ENCODE measurements around the gene TMEM168. TPM values are rescaled to one million over a fixed set of nuclear protein-coding genes. Genes with fewer than 3 reads are reported as not detected.

Gene TMEM168
- total RNA-seq, 1 experiment from 2014 or later = 13.9 TPM

- H3K18ac ChIP-seq (ENCODE audit: insufficient read length, low read depth, low read length) = no peak overlapping the region
- no peaks in the 10 kb centered on the region for H3K79me1 ChIP-seq (ENCODE audit: insufficient read depth, low read depth, low read length, poor library complexity, severe bottlenecking)
- no peak overlapping the region for H3K23ac ChIP-seq (ENCODE audit: insufficient read length, low read depth, low read length)
- peaks cover 0 to 9% (median 0%) of the 10 kb centered on the region in 3 experiments; a peak in 2 of 7 replicates for H3K36me3 Mint-ChIP-seq (ENCODE audit: insufficient read depth in 1 of 3, low read depth in 3 of 3)
- H3K23me2 ChIP-seq (ENCODE audit: insufficient read length, low read depth, low read length, poor library complexity, severe bottlenecking) = no peaks in the 10 kb centered on the region
- H2BK5ac ChIP-seq (ENCODE audit: insufficient read length, low read length) = no peak overlapping the region
- no peak overlapping the region for H2BK120ac ChIP-seq (ENCODE audit: low read depth, low read length, poor library complexity, severe bottlenecking)
- H2BK20ac ChIP-seq (ENCODE audit: low read depth, low read length, poor library complexity, severe bottlenecking) = no peak overlapping the region
- no peak for TF ChIP-seq CTCF (conservative IDR thresholded peaks at IDR 0.05)
- no peak for DNase-seq
- no peak overlapping the region for H4K5ac ChIP-seq (ENCODE audit: insufficient read length, low read depth, low read length)
- H3K27me3 Mint-ChIP-seq (ENCODE audit: low read depth) = no peaks in the 10 kb centered on the region
- no peak overlapping the region for H3T11ph ChIP-seq (ENCODE audit: low read length)
- H3K4ac ChIP-seq (ENCODE audit: low read depth, low read length) = no peak overlapping the region
- no peak overlapping the region for H2AK5ac ChIP-seq (ENCODE audit: insufficient read length, low read length)
- no peak overlapping the region for H3K4me2 ChIP-seq (ENCODE audit: insufficient read depth, insufficient read length, low read length)
- H2AFZ ChIP-seq (ENCODE audit: low read length) = no peak overlapping the region
- H2BK12ac ChIP-seq (ENCODE audit: insufficient read length, low read depth, low read length) = no peak overlapping the region
- peaks cover 0 to 3% of the 10 kb centered on the region in 2 experiments; a peak in 1 of 4 replicates for H3K4me1 Mint-ChIP-seq
- no peaks in the 10 kb centered on the region for H3K79me2 ChIP-seq (ENCODE audit: insufficient read depth, low read length)
- no peak overlapping the region for H2BK15ac ChIP-seq (ENCODE audit: low read depth, low read length)
- no peaks in the 10 kb centered on the region for H3K9me3 ChIP-seq (ENCODE audit: control insufficient read depth, low read depth, low read length)
- no peaks in the 10 kb centered on the region for H3K4me1 ChIP-seq (ENCODE audit: insufficient read depth, low read length)
- H3K27ac ChIP-seq (ENCODE audit: insufficient read length, low read depth, low read length) = no peak overlapping the region
- no peaks in the 10 kb centered on the region for H3K9me3 Mint-ChIP-seq
- no peaks in the 10 kb centered on the region for H4K20me1 ChIP-seq (ENCODE audit: control insufficient read depth, insufficient read depth, insufficient read length)
- no peak overlapping the region for H3K14ac ChIP-seq (ENCODE audit: insufficient read depth, low read length)
- no peaks in the 10 kb centered on the region for H3K27me3 ChIP-seq (ENCODE audit: insufficient read depth, low read length)
- no peak overlapping the region for H3K4me3 Mint-ChIP-seq
- H3K9ac ChIP-seq (ENCODE audit: extremely low read depth, insufficient read length, low read length) = no peak overlapping the region
- H4K91ac ChIP-seq (ENCODE audit: insufficient read length, low read depth, low read length) = no peak overlapping the region
- H4K8ac ChIP-seq (replicated peaks; ENCODE audit: insufficient read length, low read depth, low read length) = no peak overlapping the region
- no peak overlapping the region for H3K27ac Mint-ChIP-seq
- no peak overlapping the region for H3K56ac ChIP-seq (ENCODE audit: insufficient read length, low read depth, low read length)
These were observed 12.8 kb downstream of the TMEM168 start for GRCh38 chr7:112777406-112777805.
